Stimulated activated CD8-positive, alpha-beta memory T cell treated with anti-CD3 and anti-CD28 coated beads, Interleukin-12 subunit alpha, Interleukin-12 subunit beta, amount 100 ng/mL, for 4 hours (primary cell): ENCODE measurements around the gene MAP3K15.
"Not testable (repeated sequence)": the region's sequence is repeated elsewhere in the genome, so short reads cannot be mapped to it uniquely, and the experiment has no call there.

Source experiments
- DNase-seq: peaks from one replicate; pipeline ENCODE4 v3.0.0-alpha.2; 2020; ENCODE audit warnings: low read depth

MAP3K15 gene

GRCh38 chrX:19532709-19533108 is 17.4 kb upstream of the MAP3K15 start:
- no peak for DNase-seq

- DNase-seq: no peak
These were observed 2.7 kb upstream of the MAP3K15 start for GRCh38 chrX:19517965-19518364.

- no peak for DNase-seq
These were observed 352 bp upstream of the MAP3K15 start for GRCh38 chrX:19515615-19516105.

- DNase-seq: no peak
These were observed 1.9 kb downstream of the MAP3K15 start for GRCh38 chrX:19513383-19513782.

- DNase-seq: no peak
These were observed 2.3 kb downstream of the MAP3K15 start for GRCh38 chrX:19512961-19513360.

GRCh38 chrX:19512359-19512758 is 2.9 kb downstream of the MAP3K15 start:
- DNase-seq: no peak

GRCh38 chrX:19511796-19512195 is 3.5 kb downstream of the MAP3K15 start:
- not testable (repeated sequence) for DNase-seq

- no peak for DNase-seq
These were observed 18.6 kb downstream of the MAP3K15 start for GRCh38 chrX:19496711-19497110.

GRCh38 chrX:19487520-19488200 is 27.6 kb downstream of the MAP3K15 start:
- DNase-seq: no peak

- no peak for DNase-seq
These were observed 35.9 kb downstream of the MAP3K15 start for GRCh38 chrX:19479458-19479857.

GRCh38 chrX:19468383-19468782 is 46.9 kb downstream of the MAP3K15 start:
- not testable (repeated sequence) for DNase-seq

- no peak for DNase-seq
These were observed 52.4 kb downstream of the MAP3K15 start for GRCh38 chrX:19462879-19463278.

GRCh38 chrX:19462231-19462630 is 53.1 kb downstream of the MAP3K15 start:
- DNase-seq: no peak

- no peak for DNase-seq
These were observed 57.6 kb downstream of the MAP3K15 start for GRCh38 chrX:19457662-19458061.

- no peak for DNase-seq
These were observed 67.2 kb downstream of the MAP3K15 start for GRCh38 chrX:19448077-19448476.

GRCh38 chrX:19446397-19446796 is 68.9 kb downstream of the MAP3K15 start:
- DNase-seq: no peak

- DNase-seq: not testable (repeated sequence)
These were observed 69.5 kb downstream of the MAP3K15 start for GRCh38 chrX:19445772-19446171.

- DNase-seq: no peak
These were observed 71.3 kb downstream of the MAP3K15 start for GRCh38 chrX:19443869-19444526.

GRCh38 chrX:19440713-19441112 is 74.6 kb downstream of the MAP3K15 start:
- no peak for DNase-seq

- DNase-seq: not testable (repeated sequence)
These were observed 92.6 kb downstream of the MAP3K15 start for GRCh38 chrX:19422661-19423060.

- no peak for DNase-seq
These were observed 105.0 kb downstream of the MAP3K15 start for GRCh38 chrX:19410259-19410658.

GRCh38 chrX:19403696-19404095 is 111.6 kb downstream of the MAP3K15 start:
- no peak for DNase-seq

- no peak for DNase-seq
These were observed 122.6 kb downstream of the MAP3K15 start for GRCh38 chrX:19392703-19393102.

GRCh38 chrX:19392078-19392477 is 123.2 kb downstream of the MAP3K15 start:
- no peak for DNase-seq
